Lower leg skin (tissue), 4 donors: ENCODE results near the gene CCDC70. TPM values are rescaled to one million over a fixed set of nuclear protein-coding genes. Genes with fewer than 3 reads are reported as not detected.

Experiments used
- DNase-seq, 2 donors: peaks; one replicate each; pipeline ENCODE4 v3.0.0-alpha.2; 2019; ENCODE audit warnings: low spot score in 2 of 2
- H3K4me3 ChIP-seq: fragments of 200-600 bp; sonication (generic); 2 replicates; pipeline ENCODE4 v1.5.1; 2017; ENCODE audit warnings: mild to moderate bottlenecking, low read depth; ENCODE audit not compliant: poor library complexity, severe bottlenecking
- CTCF ChIP-seq, 3 donors: fragments of 450-650 bp; IDR thresholded peaks; one replicate each; pipeline ENCODE4 v1.5.1; 2016; ENCODE audit warnings: antibody characterized with exemption in 3 of 3, mild to moderate bottlenecking in 3 of 3, moderate library complexity in 2 of 3
- POLR2A ChIP-seq, 2 donors: fragments of 450-650 bp; IDR thresholded peaks; one replicate each; pipeline ENCODE4 v1.6.1; 2016 to 2017; ENCODE audit warnings: antibody characterized with exemption in 2 of 2, mild to moderate bottlenecking in 1 of 2, moderate library complexity in 1 of 2
- WGBS, 2 donors: methylation state at CpG; one replicate each; pipeline ENCODE4 v1.1.5; 2018; 5-methylcytosine and 5-hydroxymethylcytosine counted together
- intact Hi-C: fragments of 100-400 bp; cut with DNase I; formaldehyde crosslinking; loops from one replicate; pipeline ENCODE4 v1.15.0; 2023; ENCODE audit warnings: low total_unique reads
- total RNA-seq, 4 donors: library from RNA; depleted of rRNA; stranded (reverse); fragments of >200 nt; gene quantifications; one replicate each; pipeline ENCODE4 v1.1.0, GENCODE V29; 2016

CCDC70 gene
- total RNA-seq, 4 donors from 2014 or later = not detected

GRCh38 chr13:51912511-51913225 is 50.9 kb downstream of the CCDC70 start:
- DNase-seq = peak in 1 of 2 donors; percentile 50
- intact Hi-C loops = no loop called here

GRCh38 chr13:51913421-51914136 is 51.8 kb downstream of the CCDC70 start:
- TF ChIP-seq CTCF (IDR thresholded peaks at IDR 0.05) = no peak
- TF ChIP-seq POLR2A (IDR thresholded peaks at IDR 0.05) = no peak
- 45 to 53% methylated on average over 4 of the region's 4 CpGs for WGBS, 2 donors
- DNase-seq = peak in 1 of 2 donors; percentile 59
- intact Hi-C loops = no loop called here
- no peak overlapping the region for H3K4me3 ChIP-seq

More at GRCh38 chr13:51912511-51913225, 50.9 kb downstream of the CCDC70 start:
- TF ChIP-seq CTCF (IDR thresholded peaks at IDR 0.05) (no peak), POLR2A (IDR thresholded peaks at IDR 0.05) (no peak)
- H3K4me3 ChIP-seq = no peak overlapping the region
- WGBS, 2 donors = 72 to 78% methylated on average over 11 of the region's 11 CpGs

GRCh38 chr13:51914137-51914493 is 52.3 kb downstream of the CCDC70 start:
- H3K4me3 ChIP-seq = no peak overlapping the region
- intact Hi-C loops = no loop called here
- TF ChIP-seq CTCF (IDR thresholded peaks at IDR 0.05) = no peak
- no peak for TF ChIP-seq POLR2A (IDR thresholded peaks at IDR 0.05)
- DNase-seq = peak in 1 of 2 donors; percentile 29
- WGBS, 2 donors = 62 to 66% methylated on average over 7 of the region's 7 CpGs

Other genes starting within 250 kb of the CCDC70 start
- gene DHRS12, start 57.8 kb upstream of the CCDC70 start, total RNA-seq = 10 to 100 TPM in 2 of 4 donors, 1 to 10 TPM in 2; 7.6 to 11.8 (median 10.3) TPM
- gene TMEM272, start 16.8 kb upstream of the CCDC70 start, total RNA-seq = under 1 TPM in 1 of 4 donors, not detected in 3; 0.32 TPM
- 1 to 10 TPM; 2.6 to 6.1 (median 4.0) TPM for gene ATP7B, start 149.5 kb downstream of the CCDC70 start, total RNA-seq
- gene ALG11, start 150.4 kb downstream of the CCDC70 start, total RNA-seq = 10 to 100 TPM in 3 of 4 donors, 1 to 10 TPM in 1; 8.2 to 27.9 (median 16.2) TPM
- gene UTP14C, start 162.7 kb downstream of the CCDC70 start, total RNA-seq = 10 to 100 TPM in 2 of 4 donors, 1 to 10 TPM in 2; 7.0 to 12.1 (median 9.3) TPM